Limb (tissue), 2 donors: ENCODE results near the gene MACROH2A1.

Experiments
- DNase-seq, 2 donors: peaks; one replicate each; pipeline ENCODE4 v3.0.0-alpha.2; 2016; ENCODE audit errors: extremely low spot score in 2 of 2

The MACROH2A1 gene

DNA sequence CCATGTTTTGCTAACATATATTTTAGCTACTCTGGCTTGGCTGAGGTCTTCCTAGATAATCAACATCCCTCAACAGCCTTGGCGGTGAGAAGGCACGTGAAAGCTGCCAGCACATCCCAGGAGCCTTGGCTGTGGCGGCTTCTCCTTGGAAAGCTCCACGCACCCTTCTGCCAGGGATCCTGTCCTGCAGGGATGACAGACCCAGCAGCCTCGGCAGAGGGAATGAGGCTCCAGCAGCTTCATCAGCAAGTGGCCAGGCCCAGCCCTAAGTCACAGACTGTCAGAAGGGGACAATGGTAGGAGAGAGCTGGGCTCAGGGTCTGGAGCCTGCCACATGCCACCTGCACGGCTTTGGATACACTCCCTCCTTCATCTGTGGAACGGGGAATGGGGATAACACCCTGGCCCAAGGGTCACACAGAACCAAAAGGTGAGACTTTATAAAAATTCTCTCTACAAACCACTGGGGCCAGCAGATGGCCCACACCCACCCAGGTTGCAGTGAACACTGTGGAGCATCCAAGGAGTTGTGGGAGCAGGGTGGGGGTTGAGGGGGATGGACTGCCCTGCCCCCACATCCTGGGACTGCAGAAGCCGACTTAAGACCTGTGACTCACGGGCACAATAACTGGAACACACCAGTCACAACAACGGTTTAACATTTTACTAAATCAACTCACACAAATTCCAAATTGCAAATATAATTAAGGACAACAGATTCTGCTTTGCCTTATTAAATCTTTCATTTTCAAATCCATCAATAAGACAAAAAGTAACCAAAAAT lies 65.1 kb downstream of the MACROH2A1 start:
- DNase-seq, result no peak

DNA sequence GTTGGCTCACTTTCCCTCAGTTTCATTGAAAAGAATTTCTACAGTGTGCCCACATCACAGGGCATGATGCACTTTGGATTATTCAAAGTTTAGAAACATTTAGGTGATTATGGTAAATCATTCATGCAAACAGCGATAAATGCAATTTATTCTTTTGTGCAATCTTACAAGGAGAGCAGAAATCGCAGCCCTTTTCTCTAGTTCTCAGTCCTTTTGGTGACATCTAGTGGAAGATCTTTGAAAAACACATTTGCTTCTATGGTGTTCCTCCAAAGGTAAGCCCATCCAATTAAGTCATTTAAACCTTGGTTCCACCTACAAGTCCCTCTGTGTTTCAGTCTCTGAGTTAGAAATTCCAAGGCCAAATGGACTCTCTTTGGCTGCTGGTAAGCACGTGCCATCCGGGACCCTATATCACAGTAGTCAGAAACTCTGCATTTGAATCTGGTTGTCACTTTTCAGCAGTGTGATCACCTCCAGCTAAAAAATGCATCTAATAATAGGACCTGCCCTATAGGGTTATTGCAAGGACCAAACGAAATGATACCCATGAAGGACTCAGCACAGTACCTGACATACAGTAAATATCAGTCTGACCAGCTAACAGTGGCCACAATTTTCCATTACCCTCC lies 66.4 kb downstream of the MACROH2A1 start:
- DNase-seq, result peak in 1 of 2 donors; percentile 70

GRCh38 chr5:135331612-135332011 lies 67.4 kb downstream of the MACROH2A1 start:
- no peak for DNase-seq

GRCh38 chr5:135330798-135331096 lies 68.3 kb downstream of the MACROH2A1 start:
- no peak for DNase-seq

DNA sequence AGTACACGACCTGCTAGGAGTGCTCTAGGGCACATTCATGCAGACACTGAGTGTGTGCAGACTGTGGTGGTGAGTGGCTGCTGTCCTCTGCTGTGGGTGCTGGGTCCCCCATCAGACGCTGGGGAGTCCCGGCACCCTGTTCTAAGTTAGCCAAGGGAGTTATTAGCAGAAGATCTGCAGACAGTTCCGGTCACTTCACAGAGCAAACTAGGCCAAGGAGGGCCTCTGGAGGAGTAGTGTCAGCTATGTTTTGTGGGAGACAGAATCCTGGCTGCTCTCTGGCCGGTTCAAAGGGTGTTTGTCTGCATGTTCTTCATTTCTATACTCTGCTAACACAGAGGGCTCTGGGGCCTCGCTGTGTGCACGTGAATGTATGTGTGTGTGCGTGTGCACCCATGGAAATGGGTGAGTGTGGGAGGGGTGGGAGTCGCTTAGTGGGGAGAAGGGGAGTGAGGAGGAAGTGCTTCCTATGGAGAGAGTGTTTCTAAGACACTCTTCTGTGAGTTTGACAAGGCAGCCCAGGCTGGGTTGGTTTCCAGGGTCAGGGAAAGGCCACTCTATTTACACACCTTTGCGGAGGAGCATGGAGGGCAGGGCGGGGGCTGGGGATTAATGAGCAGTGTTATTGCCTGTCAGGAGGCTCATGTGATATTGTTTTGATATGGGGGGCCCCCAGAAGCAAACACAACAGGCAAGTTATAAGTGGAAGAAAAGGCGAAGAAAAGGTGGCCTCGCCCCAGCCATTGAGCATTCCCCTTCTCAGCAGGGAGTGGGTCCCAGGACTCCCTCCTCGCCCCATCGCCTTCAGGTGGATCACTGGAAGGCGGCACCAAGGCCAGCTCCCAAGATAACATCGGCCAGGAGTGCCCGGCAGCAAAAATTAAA lies 68.9 kb downstream of the MACROH2A1 start:
- DNase-seq, result no peak

DNA sequence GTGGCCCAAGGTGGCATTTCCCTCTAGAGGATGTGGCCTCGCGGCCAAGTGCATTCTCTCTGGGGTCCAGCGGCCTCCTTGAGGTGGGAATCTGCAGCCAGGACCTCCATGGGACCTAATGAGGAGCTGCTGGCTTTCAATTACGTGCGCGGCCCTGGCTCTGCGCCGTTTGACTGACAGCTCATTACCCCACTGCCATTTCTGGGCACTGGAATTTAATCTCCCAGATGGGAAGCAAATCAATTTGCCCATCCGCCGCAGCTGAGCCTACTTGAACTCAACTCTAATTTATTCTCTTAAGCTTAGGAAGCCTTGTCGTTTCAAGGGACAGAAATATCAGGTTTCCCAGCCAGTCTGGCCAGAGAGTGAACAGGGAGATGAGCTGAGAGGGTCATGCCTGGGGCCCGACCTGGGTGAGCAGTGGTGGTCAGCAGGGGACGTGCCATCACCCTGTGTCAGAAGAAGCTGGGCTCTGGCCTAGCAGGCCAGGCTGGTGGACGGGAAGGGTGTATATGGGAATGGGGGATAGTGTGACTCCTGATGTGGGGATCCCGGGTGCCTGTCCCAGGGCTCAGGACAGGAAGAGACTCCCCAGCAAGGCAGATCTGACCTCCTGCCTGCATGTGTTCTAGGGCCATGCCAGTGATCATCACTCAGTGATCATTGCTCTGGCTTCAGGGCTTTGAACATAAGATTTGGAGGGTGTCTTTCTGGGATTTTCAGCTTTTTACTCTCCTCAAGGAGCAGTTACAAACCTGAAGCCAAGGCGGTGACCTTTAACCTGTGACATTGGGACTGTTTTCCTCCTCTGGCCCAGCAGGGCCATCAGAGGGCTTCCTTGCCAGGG lies 69.7 kb downstream of the MACROH2A1 start:
- DNase-seq, result no peak

DNA sequence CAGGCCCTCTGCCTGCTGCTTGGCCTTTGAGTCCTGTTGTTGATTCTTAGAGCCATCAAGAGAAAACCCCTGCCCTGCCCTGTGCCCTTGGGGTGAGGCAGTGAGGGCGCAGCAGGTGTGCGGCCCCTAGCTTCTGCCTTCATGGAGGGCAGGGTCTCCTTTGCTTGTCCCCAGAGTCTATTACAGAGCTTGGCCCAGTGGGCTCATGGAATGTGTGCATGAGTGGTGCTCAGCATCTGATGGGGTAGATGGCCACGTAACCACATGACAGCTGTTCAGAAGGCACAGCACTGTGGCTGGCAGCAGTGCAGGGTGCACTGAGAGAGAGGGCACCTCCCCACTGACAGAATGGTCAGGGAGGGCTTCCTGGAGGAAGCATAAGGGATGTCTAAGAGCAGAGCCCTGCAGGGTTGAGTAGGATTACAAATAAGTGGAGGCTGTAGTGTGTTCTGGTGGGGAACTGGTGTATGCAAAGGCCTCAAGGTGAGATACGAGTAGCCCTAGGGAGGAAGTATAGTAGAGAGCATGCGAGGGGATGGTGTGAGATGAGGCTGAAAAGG lies 70.8 kb downstream of the MACROH2A1 start:
- no peak for DNase-seq

DNA sequence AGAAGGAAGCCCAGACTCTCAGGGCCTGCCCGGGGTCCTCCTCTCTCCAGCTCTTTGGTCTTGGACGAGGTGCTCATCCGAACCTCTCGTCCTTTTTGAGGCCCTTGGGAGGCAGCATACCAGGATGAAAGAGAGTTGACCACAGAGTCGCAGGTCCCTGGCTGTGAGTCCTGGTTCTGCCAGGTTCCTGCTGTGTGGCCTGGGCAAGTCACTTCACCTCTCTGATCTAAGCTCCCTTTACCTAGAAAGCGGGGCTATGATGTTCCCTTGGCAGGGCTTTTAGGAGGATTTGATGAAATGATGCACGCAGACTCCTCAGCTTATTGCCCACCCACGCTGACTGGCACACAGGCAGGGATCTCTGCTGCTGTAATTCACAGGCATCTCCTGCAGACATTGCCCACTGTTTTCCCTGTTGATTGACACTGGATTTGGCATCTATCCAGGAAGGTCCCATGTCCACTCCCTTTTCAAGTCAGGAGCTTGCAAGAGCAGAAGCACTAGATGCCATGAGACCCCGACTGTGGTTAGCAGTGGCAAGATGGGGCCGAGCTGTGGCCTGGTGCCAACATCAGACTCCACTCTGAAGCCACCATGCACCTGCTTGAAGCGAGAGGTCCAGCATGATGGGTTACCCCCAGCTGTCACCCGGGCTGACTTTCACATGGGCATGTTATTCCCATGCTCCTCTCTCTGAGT lies 71.5 kb downstream of the MACROH2A1 start:
- no peak for DNase-seq

DNA sequence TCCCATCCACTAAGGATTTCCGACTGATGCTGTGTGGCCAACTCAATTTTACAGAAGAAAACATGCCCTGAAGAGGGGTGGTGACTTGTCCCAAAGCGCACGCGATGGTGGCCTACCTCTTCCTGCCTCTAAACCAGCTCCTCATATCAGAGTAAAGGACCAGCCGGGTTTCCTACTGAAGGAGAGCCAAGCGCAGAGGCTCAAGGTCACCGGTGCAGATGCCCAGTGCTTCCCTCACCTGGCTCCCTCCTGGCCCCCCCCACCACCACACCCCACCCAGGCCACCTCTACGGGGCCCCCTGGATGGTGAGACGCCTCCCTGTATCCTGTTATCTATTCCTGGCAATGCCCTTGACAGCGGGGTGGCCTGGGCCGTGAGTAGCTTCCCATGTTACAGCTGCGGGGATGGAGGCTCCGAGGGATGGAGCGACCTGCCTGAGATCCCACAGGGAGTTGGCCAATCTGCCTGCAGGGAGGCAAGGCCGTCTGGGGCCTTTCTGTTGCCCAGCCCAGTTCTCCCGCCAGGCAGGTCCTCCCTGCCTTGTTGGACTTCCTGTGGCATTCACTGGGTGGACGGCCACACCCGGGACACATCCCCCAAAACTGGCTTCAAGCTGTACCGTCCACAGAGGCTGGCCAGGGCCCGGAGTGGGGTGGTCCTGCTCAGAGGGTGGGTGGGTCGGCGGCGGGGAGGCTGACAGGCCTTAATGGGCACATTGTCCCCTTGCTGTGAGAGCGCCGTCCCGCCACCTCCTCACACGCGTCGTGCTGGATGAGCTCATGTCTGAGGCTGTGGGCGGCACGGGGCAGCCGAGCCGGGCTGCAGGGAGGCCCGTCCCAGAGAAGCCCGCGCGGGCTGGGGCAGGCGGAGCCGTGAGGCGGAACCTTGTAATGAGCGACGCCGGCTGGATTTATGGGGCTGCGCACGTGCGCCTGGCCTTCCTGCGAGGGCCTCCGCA lies 72.5 kb downstream of the MACROH2A1 start:
- peak; percentile 10 to 71 for DNase-seq

GRCh38 chr5:135324897-135325650 lies 74.0 kb downstream of the MACROH2A1 start:
- DNase-seq, result no peak

GRCh38 chr5:135324160-135324559 lies 74.9 kb downstream of the MACROH2A1 start:
- DNase-seq, result no peak

GRCh38 chr5:135323701-135324132 lies 75.3 kb downstream of the MACROH2A1 start:
- no peak for DNase-seq

DNA sequence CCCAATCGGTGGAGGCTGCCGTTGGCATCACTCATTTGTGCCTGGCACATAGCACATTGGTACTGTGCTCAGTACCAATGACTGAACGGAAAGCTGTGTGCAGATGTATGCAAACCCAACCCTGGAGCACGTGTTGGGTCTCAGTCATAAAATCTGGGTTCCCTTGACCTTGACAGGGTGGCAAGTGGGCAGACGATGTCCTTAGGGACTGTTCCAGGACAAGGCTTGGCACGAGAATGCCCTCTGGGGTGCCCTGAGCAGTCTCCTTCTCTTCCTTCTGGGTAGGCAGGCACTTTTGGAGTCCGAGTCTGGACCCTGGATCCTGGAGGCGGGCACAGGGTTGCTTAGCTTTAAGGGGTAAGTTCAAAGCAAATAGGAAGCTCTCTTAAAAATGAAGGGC lies 75.8 kb downstream of the MACROH2A1 start:
- no peak for DNase-seq

GRCh38 chr5:135322744-135323143 lies 76.3 kb downstream of the MACROH2A1 start:
- DNase-seq, result no peak

DNA sequence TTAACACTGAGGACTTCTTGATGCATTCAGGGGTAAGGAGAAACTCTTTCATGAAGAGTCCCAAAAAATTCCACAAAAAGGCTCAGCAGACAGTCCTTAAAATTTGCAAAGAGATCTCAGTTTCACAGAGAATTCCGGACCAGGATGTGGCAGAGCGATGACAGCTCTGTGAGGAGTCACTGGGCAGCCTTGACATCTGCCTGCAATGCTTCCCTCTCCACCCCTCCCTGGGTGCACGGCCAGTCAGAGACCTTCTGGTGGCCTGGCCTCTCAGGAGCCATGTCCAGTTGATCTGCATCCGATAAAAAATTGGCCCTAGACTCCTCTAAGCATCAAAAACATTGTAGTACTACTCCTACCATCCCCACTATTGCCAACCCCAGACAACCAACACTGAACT lies 76.8 kb downstream of the MACROH2A1 start:
- DNase-seq, result no peak

DNA sequence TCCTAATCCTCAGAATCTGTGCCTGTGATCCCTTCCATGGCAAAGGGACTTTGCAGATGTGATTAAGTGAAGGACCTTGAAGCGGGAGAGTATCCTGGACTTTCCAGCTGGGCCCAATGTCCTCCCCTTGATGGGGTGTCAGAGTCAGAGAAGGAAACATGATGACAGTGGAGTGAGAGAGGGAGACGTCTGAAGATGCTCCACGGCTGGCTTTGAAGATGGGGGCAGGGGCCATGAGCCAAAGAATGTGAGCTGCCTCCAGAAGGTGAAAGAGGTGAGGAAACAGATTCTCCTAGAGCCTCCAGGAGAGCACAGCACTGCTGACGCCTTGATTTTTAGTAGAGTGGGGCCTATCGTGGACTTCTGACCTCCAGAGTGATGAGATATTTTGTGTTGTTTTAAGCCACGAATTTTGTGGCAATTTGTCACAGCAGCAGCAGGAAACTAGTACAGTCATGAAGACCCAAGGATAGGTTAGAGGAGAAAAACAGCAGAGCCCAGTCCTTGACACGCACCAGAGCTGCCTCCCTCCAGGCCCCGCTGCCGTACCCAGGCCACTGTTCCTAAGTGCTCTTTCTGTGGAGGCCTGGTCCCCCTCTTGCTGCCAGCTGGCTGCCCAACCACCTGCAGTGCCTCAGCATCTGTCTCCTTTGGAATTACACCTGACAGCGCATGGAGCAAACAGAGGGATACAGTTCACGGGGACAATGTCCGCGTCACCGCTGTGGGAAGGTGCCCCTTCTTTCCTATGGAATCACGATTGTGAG lies 78.1 kb downstream of the MACROH2A1 start:
- no peak for DNase-seq

DNA sequence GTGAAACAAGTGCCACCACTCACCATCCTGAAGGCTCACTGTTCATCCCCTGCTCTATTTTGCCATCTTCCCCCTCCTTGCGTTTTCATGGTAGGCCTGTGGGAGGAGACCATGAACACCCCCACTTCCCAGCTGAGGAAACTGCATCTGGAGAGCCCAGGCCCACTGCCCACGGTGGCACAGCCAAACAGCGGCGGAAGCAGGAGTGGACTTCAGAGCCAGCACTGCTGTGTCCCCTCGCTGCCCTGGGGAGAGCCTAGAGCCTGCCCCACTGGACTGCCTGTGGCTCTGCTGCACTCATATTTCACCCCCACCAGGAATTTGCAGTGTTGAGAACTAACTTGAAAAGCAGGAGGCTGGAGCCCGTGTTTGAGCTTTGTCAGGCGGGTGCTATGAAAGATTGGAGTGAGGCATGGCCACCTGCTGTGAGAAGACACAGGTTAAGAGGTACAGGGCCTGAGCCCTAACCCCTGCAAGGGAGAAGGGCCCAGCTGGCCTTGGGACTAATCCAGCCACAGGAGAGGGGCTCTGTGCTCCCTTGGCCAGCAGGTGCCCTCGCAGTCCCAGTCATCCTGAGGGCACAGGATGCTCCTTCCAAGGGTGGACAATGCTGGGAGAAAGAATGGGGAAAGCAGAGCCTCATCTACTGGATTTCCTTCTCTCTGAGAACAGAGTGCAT lies 79.0 kb downstream of the MACROH2A1 start:
- no peak for DNase-seq
